Adrenal gland (tissue), 12 donors: ENCODE data around the gene SERPINA6. TPM values are rescaled to one million over a fixed set of nuclear protein-coding genes. Genes with fewer than 3 reads are reported as not detected.

Experiments
- DNase-seq, 7 donors: peaks; one replicate each; pipeline ENCODE4 v3.0.0-alpha.2; 2019 to 2020
- H3K27ac ChIP-seq, 5 donors: fragments of 200-600 bp; sonication (generic) in 4 of 5; 1 replicate in 3 of 5; 2 replicates in 2 of 5; pipeline versions ENCODE4 v1.5.1 to v1.8.0; 2016 to 2020; ENCODE audit warnings: mild to moderate bottlenecking in 1 of 5
- H3K27me3 ChIP-seq: fragments of 200-600 bp; 2 replicates; pipeline ENCODE4 v1.8.0; 2021
- H3K36me3 ChIP-seq, 2 donors: fragments of 200-600 bp; replicated peaks in 1 of 2; 1 replicate in 1 of 2; 2 replicates in 1 of 2; pipeline versions ENCODE4 v1.5.1 to v1.8.0; 2018 to 2022
- H3K4me1 ChIP-seq, 2 donors: fragments of 200-600 bp; replicated peaks in 1 of 2; 1 replicate in 1 of 2; 2 replicates in 1 of 2; pipeline versions ENCODE4 v1.5.1 to v1.8.0; 2018 to 2021
- H3K4me3 ChIP-seq, 4 donors: fragments of 200-600 bp; sonication (generic) in 3 of 4; one replicate each; pipeline ENCODE4 v1.5.1; 2016 to 2018
- H3K9me3 ChIP-seq, 3 donors: fragments of 200-600 bp; sonication (generic) in 1 of 3; replicated peaks in 1 of 3; 1 replicate in 2 of 3; 2 replicates in 1 of 3; pipeline versions ENCODE4 v1.5.1 to v1.8.0; 2016 to 2021
- CTCF ChIP-seq, 6 experiments: fragments of 450-650 bp in 4 of 6; fragments of 200-600 bp in 2 of 6; sonication (generic) in 1 of 6; IDR thresholded peaks; 1 replicate in 5 of 6; 2 replicates in 1 of 6; pipeline versions ENCODE4 v1.5.1 to v1.8.0; 2016 to 2021; ENCODE audit warnings: antibody characterized with exemption in 6 of 6, mild to moderate bottlenecking in 2 of 6, moderate library complexity in 1 of 6
- POLR2A ChIP-seq, 2 donors: fragments of 450-650 bp; IDR thresholded peaks; one replicate each; pipeline ENCODE4 v1.6.1; 2017; ENCODE audit warnings: antibody characterized with exemption in 2 of 2, mild to moderate bottlenecking in 2 of 2, moderate library complexity in 1 of 2
- WGBS, 4 donors: extraction: QIAGEN DNeasy Blood & Tissue Kit in 2 of 4; methylation state at CpG; one replicate each; pipeline versions ENCODE4 v1.1.5 to v1.1.7; 2013 to 2017; 5-methylcytosine and 5-hydroxymethylcytosine counted together
- intact Hi-C, 2 donors: fragments of 100-400 bp; cut with DNase I; formaldehyde crosslinking; loops; one replicate each; pipeline versions ENCODE4 v1.14.1 to v1.15.0; 2022 to 2023
- polyA plus RNA-seq, 3 donors: library from polyadenylated mRNA; stranded (reverse); fragments of 200-250 nt in 2 of 3; fragments of 350-450 nt in 1 of 3; fragmentation: Illumina TruSeq in 1 of 3; extraction: RNeasy Lipid Tissue Mini Kit (QIAGEN cat#74804) in 1 of 3; gene quantifications; one replicate each; pipeline ENCODE4 v1.2.3, GENCODE V29; 2013 to 2014
- total RNA-seq, 9 donors: library from RNA; depleted of rRNA in 4 of 9; stranded (reverse); fragments of >200 nt in 4 of 9; fragments of 120-200 nt in 1 of 9; fragmentation: NEBNext Ultra II Directional in 1 of 9; extraction: Animal tissue kit (Norgen Biotek cat#: 25700) in 1 of 9; gene quantifications; one replicate each; pipeline versions ENCODE4 v1.1.0 to v1.2.4, GENCODE V29; 2013 to 2023
- donor health status: healthy with polysubstance abuse.
- donor health status: Bipolar disorder and iron deficiency.
- donor health status: DM: yes; HTN: yes; CAD: no.
- donor health status: DM: no; HTN: no; CAD: no.
- donor health status: DM: no; HTN: no; CAD: no.
- donor health status: DM: yes; HTN: yes; CAD: no.

SERPINA6 gene
- total and polyA plus RNA-seq, 12 donors: 0.09 TPM; not detected in 11

DNA sequence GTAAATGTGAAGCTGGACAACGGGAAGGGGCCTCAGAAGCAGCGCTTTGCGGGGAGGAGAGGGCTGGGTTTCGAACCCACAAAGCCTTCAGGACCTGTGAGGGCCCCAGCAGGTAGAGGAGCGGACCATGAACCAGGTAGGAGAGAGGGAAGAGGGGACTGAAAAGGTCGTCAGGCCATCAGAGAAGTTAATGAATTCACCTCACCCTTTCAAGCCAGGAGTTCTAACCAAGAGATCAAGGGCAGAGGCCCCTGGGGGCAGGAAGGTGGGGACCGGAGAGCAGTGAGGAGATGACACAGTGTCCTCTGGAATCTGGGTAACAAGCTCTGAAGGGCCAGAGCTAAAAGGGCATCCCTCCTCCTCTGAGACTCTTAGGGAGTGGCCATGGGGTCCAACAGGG, 45.8 kb upstream of the SERPINA6 start:
- no peak for DNase-seq

GRCh38 chr14:94368243-94368590, 45.1 kb upstream of the SERPINA6 start:
- no peak for DNase-seq
- no peak for TF ChIP-seq POLR2A (IDR thresholded peaks at IDR 0.05)
- TF ChIP-seq CTCF (IDR thresholded peaks at IDR 0.05): no peak
- H3K27ac ChIP-seq: no peak overlapping the region
- H3K36me3 ChIP-seq: no peaks in the 10 kb centered on the region
- no peaks in the 10 kb centered on the region for H3K4me1 ChIP-seq
- no peak overlapping the region for H3K4me3 ChIP-seq
- intact Hi-C loops: no loop called here
- H3K9me3 ChIP-seq: no peaks in the 10 kb centered on the region
- H3K27me3 ChIP-seq: no peaks in the 10 kb centered on the region
- WGBS, 4 donors: 79 to 84% methylated on average over 3 of the region's 3 CpGs; no CpG with 5 or more reads in 2 of the 4 donors

More for the DNA sequence above, 45.8 kb upstream of the SERPINA6 start:
- intact Hi-C loops: no loop called here
- H3K27ac ChIP-seq: no peak overlapping the region
- H3K4me1 ChIP-seq: no peaks in the 10 kb centered on the region
- H3K9me3 ChIP-seq: no peaks in the 10 kb centered on the region
- no peaks in the 10 kb centered on the region for H3K36me3 ChIP-seq
- H3K4me3 ChIP-seq: no peak overlapping the region
- TF ChIP-seq CTCF (IDR thresholded peaks at IDR 0.05) (no peak), POLR2A (IDR thresholded peaks at IDR 0.05) (no peak)
- 78 to 92% (median 82%) methylated on average over 7 of the region's 7 CpGs for WGBS, 4 donors
- no peaks in the 10 kb centered on the region for H3K27me3 ChIP-seq

- DNase-seq: no peak
- WGBS, 4 donors: 74 to 84% (median 82%) methylated on average over 8 to 12 of the region's 12 CpGs
- H3K4me3 ChIP-seq: no peak overlapping the region
- no peak overlapping the region for H3K27ac ChIP-seq
- intact Hi-C loops: no loop called here
- H3K36me3 ChIP-seq: no peaks in the 10 kb centered on the region
- no peaks in the 10 kb centered on the region for H3K9me3 ChIP-seq
- no peaks in the 10 kb centered on the region for H3K27me3 ChIP-seq
- TF ChIP-seq POLR2A (IDR thresholded peaks at IDR 0.05) (no peak), CTCF (IDR thresholded peaks at IDR 0.05) (no peak)
- H3K4me1 ChIP-seq: no peaks in the 10 kb centered on the region
Measured at GRCh38 chr14:94367347-94368242, 44.5 kb upstream of the SERPINA6 start.

DNA sequence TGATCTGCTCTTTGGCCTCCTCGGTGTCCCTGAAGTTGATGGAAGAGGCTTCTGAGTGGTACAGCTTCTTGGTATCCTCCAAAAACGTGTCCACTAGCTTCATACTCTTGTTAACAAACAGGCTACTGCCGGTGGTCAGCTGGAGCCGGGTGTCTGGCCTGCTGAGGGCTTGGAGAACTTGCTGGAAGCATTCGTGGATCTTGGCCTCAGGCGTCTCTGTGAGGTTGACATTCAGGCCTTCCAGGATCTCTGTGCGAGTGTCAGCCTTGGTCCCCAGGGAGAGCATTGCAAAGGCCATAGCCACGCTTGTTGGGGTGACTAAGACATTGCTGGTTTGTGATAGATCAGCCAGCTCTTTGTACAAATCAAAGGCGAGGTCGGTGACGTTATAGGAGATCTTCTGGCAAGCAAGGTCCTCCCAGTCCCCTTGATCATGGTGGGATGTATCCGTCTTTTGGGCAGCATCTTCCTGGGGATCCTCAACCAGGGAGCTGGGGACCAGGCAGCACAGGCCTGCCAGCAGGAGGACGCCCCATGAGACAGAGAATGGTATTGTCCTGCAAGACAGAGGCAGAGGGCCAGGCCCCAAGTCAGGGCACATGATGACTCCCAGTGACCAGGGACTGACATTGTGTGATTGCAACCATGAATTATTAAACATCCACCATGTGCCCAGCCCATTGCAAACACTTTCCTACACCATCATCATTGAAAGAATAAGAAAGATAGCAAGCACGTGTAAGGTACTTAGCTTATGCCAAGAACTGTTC, 43.2 kb upstream of the SERPINA6 start, which contains the start of gene SERPINA2:
TSS of gene SERPINA2 (minus strand) at position 553 of the 770 bp plus-strand sequence.
- Histone ChIP-seq H3K9me3 (no peaks in the 10 kb centered on the region), H3K4me1 (no peaks in the 10 kb centered on the region), H3K27ac (no peak within 1 kb of the TSS), H3K4me3 (no peak within 1 kb of the TSS), H3K27me3 (no peaks in the 10 kb centered on the region), H3K36me3 (no peaks in the 10 kb centered on the region)
- DNase-seq: no peak
- WGBS, 4 donors: 81 to 85% (median 83%) methylated on average over 12 to 14 of the region's 14 CpGs
- intact Hi-C loops: no loop called here
- TF ChIP-seq POLR2A (IDR thresholded peaks at IDR 0.05) (no peak), CTCF (IDR thresholded peaks at IDR 0.05) (no peak)
